ENCODE results near the gene MKRN2OS.

GRCh38 chr3:12568747-12569146, 23.4 kb upstream of the MKRN2OS start:
- TF ChIP-seq SIN3A (IDR thresholded peaks at IDR 0.05; ENCODE audit: low read depth), result no peak
- no peak for TF ChIP-seq CTCF (IDR thresholded peaks at IDR 0.05 in 2 of 3, conservative IDR thresholded peaks at IDR 0.05 in 1 of 3; ENCODE audit: borderline replicate concordance in 1 of 3, insufficient read depth in 1 of 3, low read depth in 2 of 3, low read length in 2 of 3)
- TF ChIP-seq ZFX (IDR thresholded peaks at IDR 0.05), result no peak
- TF ChIP-seq SRF (IDR thresholded peaks at IDR 0.05; ENCODE audit: low read depth), result no peak
- TF ChIP-seq POLR2AphosphoS5 (IDR thresholded peaks at IDR 0.05; ENCODE audit: low read depth, low read length), result no peak
- TF ChIP-seq CEBPB (IDR thresholded peaks at IDR 0.05; ENCODE audit: low read depth), result no peak
- TF ChIP-seq POLR2A (IDR thresholded peaks at IDR 0.05; ENCODE audit: borderline replicate concordance, extremely low read depth, insufficient read depth, insufficient read length), result no peak
- TF ChIP-seq EZH2 (IDR thresholded peaks at IDR 0.05), result no peak
- TF ChIP-seq, protein P1, sequence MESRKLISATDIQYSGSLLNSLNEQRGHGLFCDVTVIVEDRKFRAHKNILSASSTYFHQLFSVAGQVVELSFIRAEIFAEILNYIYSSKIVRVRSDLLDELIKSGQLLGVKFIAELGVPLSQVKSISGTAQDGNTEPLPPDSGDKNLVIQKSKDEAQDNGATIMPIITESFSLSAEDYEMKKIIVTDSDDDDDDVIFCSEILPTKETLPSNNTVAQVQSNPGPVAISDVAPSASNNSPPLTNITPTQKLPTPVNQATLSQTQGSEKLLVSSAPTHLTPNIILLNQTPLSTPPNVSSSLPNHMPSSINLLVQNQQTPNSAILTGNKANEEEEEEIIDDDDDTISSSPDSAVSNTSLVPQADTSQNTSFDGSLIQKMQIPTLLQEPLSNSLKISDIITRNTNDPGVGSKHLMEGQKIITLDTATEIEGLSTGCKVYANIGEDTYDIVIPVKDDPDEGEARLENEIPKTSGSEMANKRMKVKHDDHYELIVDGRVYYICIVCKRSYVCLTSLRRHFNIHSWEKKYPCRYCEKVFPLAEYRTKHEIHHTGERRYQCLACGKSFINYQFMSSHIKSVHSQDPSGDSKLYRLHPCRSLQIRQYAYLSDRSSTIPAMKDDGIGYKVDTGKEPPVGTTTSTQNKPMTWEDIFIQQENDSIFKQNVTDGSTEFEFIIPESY (IDR thresholded peaks at IDR 0.05; ENCODE audit: extremely low read depth, insufficient replicate concordance, low read length), result no peak
- TF ChIP-seq, protein P2, sequence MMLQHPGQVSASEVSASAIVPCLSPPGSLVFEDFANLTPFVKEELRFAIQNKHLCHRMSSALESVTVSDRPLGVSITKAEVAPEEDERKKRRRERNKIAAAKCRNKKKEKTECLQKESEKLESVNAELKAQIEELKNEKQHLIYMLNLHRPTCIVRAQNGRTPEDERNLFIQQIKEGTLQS (IDR thresholded peaks at IDR 0.05), result no peak
- no peak for TF ChIP-seq ZNF274 (IDR thresholded peaks at IDR 0.05; ENCODE audit: low read depth, low read length)
